GM12864 (cell line): ENCODE measurements around the gene IGSF11.
"Not testable (repeated sequence)": the region's sequence is repeated elsewhere in the genome, so short reads cannot be mapped to it uniquely, and the experiment has no call there.

Experiments
- DNase-seq: peaks from one replicate; pipeline ENCODE4 v3.0.0-alpha.2; 2011; ENCODE audit warnings: low read depth
- H3K4me3 ChIP-seq: 2 replicates; pipeline ENCODE4 v1.5.1; 2011; ENCODE audit warnings: mild to moderate bottlenecking, low read depth, low read length, control low read depth
- TF ChIP-seq, protein P1 (sequence below): IDR thresholded peaks from 2 replicates; pipeline ENCODE4 v1.5.1; 2011; ENCODE audit warnings: low read depth, mild to moderate bottlenecking, moderate library complexity, low read length, control low read depth, inconsistent platforms; ENCODE audit errors: missing control alignments

Gene IGSF11

GRCh38 chr3:118977671-118978392 is 56.8 kb downstream of the IGSF11 start:
- TF ChIP-seq, protein P1, sequence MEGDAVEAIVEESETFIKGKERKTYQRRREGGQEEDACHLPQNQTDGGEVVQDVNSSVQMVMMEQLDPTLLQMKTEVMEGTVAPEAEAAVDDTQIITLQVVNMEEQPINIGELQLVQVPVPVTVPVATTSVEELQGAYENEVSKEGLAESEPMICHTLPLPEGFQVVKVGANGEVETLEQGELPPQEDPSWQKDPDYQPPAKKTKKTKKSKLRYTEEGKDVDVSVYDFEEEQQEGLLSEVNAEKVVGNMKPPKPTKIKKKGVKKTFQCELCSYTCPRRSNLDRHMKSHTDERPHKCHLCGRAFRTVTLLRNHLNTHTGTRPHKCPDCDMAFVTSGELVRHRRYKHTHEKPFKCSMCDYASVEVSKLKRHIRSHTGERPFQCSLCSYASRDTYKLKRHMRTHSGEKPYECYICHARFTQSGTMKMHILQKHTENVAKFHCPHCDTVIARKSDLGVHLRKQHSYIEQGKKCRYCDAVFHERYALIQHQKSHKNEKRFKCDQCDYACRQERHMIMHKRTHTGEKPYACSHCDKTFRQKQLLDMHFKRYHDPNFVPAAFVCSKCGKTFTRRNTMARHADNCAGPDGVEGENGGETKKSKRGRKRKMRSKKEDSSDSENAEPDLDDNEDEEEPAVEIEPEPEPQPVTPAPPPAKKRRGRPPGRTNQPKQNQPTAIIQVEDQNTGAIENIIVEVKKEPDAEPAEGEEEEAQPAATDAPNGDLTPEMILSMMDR: no peak
- DNase-seq: no peak
- H3K4me3 ChIP-seq: no peak overlapping the region

DNA sequence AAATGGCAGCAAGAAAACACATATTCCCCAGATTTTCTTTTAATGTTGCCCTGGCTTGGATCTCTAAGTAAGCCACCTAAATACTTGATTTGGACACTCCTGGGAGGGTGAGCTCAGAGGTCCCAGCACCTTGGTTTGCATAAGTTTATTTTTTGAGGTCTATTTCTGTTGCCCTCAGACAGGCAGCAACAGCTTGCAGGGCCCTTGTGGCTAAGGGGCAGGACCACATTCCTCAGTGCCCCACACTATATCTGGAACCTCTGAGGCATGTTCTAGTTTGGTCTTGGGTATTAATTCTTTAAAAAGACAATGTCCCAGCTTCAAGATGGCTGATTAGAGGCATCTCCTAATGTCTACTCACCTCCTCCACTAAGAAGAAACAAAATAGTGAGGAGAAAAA is 57.5 kb downstream of the IGSF11 start:
- DNase-seq: no peak
- H3K4me3 ChIP-seq: no peak overlapping the region
- TF ChIP-seq, protein P1: no peak

- not testable (repeated sequence) for DNase-seq
These were observed 59.2 kb downstream of the IGSF11 start for GRCh38 chr3:118975476-118975875.

DNA sequence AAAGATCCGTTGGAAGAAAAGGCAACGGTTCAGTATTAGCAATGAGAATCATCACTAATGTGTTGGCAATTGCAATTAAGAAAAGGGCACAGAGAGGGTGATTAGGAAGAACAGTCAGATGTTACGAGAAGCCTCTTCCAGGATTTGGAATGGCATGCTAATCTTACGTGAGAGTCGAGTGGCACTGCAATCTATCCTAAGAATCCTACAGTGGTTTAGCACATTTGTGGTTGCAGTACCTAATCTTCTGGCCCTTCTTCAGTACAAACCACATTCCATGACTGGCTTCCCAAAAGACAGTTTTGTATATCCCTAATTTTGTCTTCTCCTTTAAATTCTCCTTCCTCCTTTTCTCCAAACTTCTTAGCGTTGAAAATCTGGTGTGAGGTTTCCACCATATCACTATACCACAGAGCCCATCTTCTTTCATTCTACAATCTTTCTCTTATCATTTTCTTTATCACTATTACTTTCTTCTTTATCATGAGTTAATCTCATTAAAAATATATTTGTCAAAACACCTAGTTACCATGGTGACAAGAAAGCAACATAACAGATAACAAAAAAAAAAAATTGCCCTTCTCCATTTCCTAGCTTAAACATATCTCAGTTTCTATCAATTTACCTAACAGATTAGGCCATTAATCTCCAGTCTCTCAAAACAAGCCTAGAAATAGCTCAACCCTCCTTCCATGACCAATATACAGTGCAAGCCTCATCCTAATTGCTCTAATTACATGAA is 60.1 kb downstream of the IGSF11 start:
- no peak overlapping the region for H3K4me3 ChIP-seq
- no peak for DNase-seq
- TF ChIP-seq, protein P1: no peak

More at GRCh38 chr3:118975476-118975875, 59.2 kb downstream of the IGSF11 start:
- not testable (repeated sequence) for H3K4me3 ChIP-seq

- no peak for DNase-seq
- TF ChIP-seq, protein P1: no peak
- no peak overlapping the region for H3K4me3 ChIP-seq
These were observed 61.6 kb downstream of the IGSF11 start for GRCh38 chr3:118973050-118973449.

GRCh38 chr3:118970819-118971218 is 63.8 kb downstream of the IGSF11 start:
- TF ChIP-seq, protein P1: no peak
- DNase-seq: no peak

GRCh38 chr3:118968640-118969039 is 66.0 kb downstream of the IGSF11 start:
- no peak overlapping the region for H3K4me3 ChIP-seq
- TF ChIP-seq, protein P1: no peak
- DNase-seq: no peak

More at GRCh38 chr3:118970819-118971218, 63.8 kb downstream of the IGSF11 start:
- H3K4me3 ChIP-seq: no peak overlapping the region
